Measurements from ENCODE around the gene XAGE1B. TPM values are rescaled to one million over a fixed set of nuclear protein-coding genes. Genes with fewer than 3 reads are reported as not detected.
"Not testable (repeated sequence)": the region's sequence is repeated elsewhere in the genome, so short reads cannot be mapped to it uniquely, and the experiment has no call there.

Gene XAGE1B, protein sequence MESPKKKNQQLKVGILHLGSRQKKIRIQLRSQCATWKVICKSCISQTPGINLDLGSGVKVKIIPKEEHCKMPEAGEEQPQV
- not detected for total RNA-seq

GRCh38 chrX:52516987-52517325 lies at the start of gene XAGE1B:
Gene XAGE1B, minus strand, starts transcription at chrX:52517063. Its CDS starts 1,536 bp downstream, at chrX:52515527.
- not testable (repeated sequence) for DNase-seq (ENCODE audit: low spot score)

- DNase-seq (ENCODE audit: low spot score): no peak
These were observed 46.2 kb upstream of the XAGE1B start for GRCh38 chrX:52563105-52563504.

DNA sequence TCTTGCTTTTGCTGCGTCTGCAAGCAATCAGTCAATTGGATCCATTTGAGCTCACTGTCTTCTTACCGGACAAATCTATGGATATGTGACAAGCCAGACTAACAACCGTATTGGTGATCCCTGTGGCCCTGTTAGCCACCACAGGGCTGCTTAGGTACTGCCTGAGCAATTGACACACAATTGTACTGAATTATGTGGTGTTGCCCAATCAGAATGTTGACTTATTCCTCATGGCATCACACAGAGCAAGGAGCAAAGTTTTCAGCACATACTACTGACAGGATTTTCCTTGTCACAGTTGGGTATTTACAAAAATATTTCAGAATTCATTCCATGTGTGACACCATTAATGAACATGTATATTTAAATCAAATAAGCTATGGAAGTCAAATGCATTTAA lies 41.3 kb upstream of the XAGE1B start:
- DNase-seq (ENCODE audit: low spot score): no peak

- no peak for DNase-seq (ENCODE audit: low spot score)
These were observed 39.9 kb upstream of the XAGE1B start for GRCh38 chrX:52556741-52557140.

- no peak for DNase-seq (ENCODE audit: low spot score)
These were observed 37.3 kb upstream of the XAGE1B start for GRCh38 chrX:52553995-52554642.

DNA sequence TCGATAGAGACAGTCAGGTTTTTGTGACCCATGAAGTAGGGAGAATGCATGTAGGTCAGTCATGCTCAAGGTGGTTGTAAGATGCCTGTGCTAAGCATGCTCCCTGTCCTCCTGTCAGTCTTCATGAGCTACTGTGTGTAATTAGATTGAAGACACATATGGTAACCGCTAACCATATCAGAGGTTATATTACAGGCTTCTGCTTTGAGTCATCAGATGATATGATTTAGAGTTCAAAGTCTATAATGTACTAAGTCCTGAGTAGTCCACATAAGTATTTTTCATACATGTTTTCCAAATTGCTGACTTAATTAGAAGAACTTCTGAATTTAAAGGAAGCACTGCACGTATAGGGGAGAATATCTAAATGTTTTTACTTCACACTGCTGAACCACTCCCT lies 31.9 kb upstream of the XAGE1B start:
- not testable (repeated sequence) for DNase-seq (ENCODE audit: low spot score)

- no peak for DNase-seq (ENCODE audit: low spot score)
These were observed 27.4 kb upstream of the XAGE1B start for GRCh38 chrX:52544147-52544840.

- no peak for DNase-seq (ENCODE audit: low spot score)
These were observed 25.4 kb upstream of the XAGE1B start for GRCh38 chrX:52542311-52542710.

DNA sequence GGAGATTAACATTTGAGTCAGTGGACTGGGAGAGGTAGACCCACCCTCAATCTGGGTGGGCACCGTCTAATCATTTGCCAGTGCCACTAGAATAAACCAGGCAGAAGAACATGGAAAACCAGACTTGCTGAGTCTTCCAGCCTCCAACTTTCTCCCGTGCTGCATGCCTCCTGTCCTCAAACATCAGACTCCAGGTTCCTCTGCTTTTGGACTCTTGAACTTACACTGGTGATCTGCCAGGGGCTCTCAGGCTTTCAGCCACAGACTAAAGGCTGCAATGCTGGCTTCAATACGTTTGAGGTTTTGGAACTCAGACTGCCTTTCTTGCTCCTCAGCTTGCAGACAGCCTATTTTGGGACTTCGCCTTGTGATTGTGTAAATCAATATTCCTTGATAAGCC lies 24.2 kb upstream of the XAGE1B start:
- not testable (repeated sequence) for DNase-seq (ENCODE audit: low spot score)

DNA sequence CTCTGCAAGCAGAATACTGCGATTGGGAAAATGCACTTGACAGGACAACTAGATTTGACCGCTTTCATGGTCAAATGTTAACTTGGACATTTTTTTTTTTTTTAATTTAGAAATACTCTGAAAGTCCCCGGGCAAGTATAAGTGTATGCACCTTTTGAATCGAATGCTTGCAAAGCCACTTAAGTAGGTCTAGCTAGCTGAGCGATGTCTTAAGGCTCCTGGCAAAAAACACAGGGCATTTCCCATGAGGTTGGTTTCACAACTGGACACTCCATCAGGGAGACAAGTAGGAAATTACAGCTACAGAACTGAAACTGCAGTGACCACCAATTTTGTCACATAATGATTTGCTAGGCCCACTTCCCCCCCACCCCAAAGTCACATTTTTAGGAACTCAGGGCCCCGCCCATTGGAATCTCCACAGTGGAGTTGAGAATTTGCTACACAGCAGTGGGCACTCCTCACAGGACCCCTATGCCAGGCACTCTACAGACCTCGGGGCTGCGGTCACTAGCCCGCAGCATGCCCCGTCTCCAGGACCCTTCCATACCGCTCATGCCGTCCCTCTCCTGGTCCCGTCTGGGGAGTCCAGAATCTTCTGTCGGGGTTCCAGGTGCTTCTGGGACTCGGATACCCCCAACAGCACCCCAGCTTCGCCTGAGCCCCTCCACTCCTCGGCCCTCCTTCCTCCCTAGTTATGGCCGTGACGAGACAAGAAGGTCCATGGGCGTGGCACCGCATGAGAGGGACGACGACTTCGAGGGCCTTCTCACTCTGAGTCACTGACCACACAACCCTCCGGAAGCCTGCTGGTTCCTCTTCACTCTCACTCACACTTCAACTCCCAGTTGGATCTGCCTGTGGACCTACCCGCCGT lies 515 bp downstream of the XAGE1B start:
- DNase-seq (ENCODE audit: low spot score): not testable (repeated sequence)

DNA sequence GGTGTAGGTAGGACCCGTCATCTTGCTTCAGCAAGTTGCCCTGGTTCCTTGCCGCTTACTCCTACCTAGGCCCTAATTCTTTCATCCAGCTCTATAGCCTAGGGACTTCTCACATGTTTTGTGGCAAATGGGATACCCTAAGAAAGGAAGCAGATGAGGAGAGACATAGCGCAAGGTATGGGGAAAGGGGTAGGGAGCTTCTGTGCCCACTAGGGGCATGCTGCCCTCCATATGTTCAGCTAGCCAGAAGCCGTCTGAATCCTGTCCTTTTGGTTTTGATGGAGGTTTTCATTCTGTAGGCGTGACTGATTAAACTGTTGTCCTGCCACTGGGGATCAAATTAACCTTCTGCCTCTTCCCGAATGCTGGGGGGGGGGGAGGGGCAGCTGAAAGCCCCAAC lies 5.7 kb downstream of the XAGE1B start:
- not testable (repeated sequence) for DNase-seq (ENCODE audit: low spot score)

GRCh38 chrX:52509916-52510315 lies 6.9 kb downstream of the XAGE1B start:
- DNase-seq (ENCODE audit: low spot score): no peak

DNA sequence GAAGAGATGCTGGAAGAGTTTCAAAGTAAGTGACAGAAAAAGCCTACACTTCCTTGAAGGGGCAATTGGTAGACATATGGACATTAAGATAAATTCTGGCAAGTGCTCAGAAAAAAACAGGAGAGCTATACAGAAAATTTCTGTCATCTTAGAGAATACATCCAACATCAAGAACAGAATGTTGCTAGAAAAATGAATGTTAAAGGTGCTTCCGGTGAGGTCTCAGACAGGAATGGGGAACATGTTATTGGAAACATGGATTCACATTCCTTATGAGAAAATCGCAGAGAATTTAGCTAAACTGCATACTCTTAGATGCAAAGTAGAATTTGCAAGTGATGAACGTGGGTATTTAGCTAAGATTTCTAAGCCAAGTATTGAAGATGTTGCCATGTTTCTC lies 9.5 kb downstream of the XAGE1B start:
- DNase-seq (ENCODE audit: low spot score): no peak

- no peak for DNase-seq (ENCODE audit: low spot score)
These were observed 12.3 kb downstream of the XAGE1B start for GRCh38 chrX:52504551-52504950.

DNA sequence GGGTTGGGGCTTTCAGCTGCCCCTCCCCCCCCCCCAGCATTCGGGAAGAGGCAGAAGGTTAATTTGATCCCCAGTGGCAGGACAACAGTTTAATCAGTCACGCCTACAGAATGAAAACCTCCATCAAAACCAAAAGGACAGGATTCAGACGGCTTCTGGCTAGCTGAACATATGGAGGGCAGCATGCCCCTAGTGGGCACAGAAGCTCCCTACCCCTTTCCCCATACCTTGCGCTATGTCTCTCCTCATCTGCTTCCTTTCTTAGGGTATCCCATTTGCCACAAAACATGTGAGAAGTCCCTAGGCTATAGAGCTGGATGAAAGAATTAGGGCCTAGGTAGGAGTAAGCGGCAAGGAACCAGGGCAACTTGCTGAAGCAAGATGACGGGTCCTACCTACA lies 15.5 kb downstream of the XAGE1B start:
- not testable (repeated sequence) for DNase-seq (ENCODE audit: low spot score)

DNA sequence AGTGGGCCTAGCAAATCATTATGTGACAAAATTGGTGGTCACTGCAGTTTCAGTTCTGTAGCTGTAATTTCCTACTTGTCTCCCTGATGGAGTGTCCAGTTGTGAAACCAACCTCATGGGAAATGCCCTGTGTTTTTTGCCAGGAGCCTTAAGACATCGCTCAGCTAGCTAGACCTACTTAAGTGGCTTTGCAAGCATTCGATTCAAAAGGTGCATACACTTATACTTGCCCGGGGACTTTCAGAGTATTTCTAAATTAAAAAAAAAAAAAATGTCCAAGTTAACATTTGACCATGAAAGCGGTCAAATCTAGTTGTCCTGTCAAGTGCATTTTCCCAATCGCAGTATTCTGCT lies 20.5 kb downstream of the XAGE1B start:
- not testable (repeated sequence) for DNase-seq (ENCODE audit: low spot score)

- DNase-seq (ENCODE audit: low spot score): not testable (repeated sequence)
These were observed 21.1 kb downstream of the XAGE1B start, which contains the start of gene XAGE1A for GRCh38 chrX:52495545-52496418. Gene XAGE1A, plus strand, starts transcription at chrX:52495808. Its CDS starts 1,554 bp downstream, at chrX:52497362.

DNA sequence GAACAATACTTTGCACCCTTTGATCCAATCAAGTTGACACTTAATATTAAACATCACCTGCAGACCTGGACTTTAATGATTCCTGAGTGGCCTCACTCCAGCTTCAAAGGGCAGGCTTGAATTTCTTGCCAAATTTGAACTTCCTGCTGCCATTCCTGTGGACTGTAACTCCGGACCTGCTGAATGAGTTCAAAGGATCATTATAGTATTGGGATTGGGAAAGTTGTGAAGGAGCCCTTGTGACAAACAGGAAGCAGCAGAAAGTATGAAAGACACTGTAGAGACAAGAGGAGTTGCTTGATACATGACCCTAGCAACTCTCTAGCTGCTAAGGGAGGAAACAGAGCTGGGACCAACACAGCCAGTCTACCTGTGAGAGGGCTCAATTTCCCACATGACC lies 45.6 kb downstream of the XAGE1B start:
- not testable (repeated sequence) for DNase-seq (ENCODE audit: low spot score)

All from ureter (tissue), 1 donor.